HG03469 (cell line): ENCODE results near the gene ZNF519.
"Not testable (repeated sequence)": the region's sequence is repeated elsewhere in the genome, so short reads cannot be mapped to it uniquely, and the experiment has no call there.

Source experiments
- ATAC-seq: cut with Tn5 transposase; IDR thresholded peaks from one replicate; pipeline ENCODE4 v1.9.1; 2021; ENCODE audit warnings: mild to moderate bottlenecking, moderate library complexity, moderate number of reproducible peaks; ENCODE audit not compliant: unreplicated experiment

The ZNF519 gene

GRCh38 chr18:14147935-14148865, 16.0 kb upstream of the ZNF519 start:
- not testable (repeated sequence) for ATAC-seq

GRCh38 chr18:14146771-14147170, 14.5 kb upstream of the ZNF519 start:
- ATAC-seq: not testable (repeated sequence)

DNA sequence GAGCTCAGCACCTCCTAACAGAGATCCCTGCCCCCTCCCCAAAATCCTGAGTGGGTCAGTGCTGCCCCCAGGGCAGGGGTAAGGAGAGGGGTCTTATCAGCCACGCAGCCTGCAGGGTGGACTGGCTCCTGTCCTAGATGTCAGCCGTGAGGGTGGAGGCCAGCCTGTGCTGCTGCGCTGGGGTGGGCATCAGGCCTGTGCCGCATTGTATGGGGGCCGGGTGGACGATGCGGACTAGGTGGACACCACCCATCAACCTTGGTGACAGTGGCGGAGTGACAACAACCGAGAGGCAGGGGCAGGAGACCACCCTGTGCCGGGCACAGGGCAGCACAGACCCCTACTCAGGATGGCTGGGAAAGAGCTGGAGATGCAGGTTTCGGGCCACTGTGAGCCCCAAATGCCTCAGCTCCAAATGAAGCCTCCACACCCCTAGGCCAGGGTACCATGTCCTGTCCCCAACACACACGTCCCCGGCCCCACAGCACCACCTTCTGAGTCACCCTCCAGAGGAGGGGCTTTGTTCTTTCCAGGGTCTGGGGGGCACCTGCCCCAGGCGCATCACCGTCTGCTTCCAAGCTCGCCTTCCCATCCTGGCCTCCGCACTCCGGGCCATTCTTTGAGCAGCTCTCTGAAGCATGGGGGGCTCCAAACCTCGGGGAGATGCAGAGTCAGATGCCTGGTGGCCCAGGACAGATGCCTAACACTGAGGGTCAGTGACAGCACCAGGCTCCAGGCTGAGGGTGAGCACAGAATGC, 13.5 kb upstream of the ZNF519 start:
- not testable (repeated sequence) for ATAC-seq

GRCh38 chr18:14145021-14145420, 12.8 kb upstream of the ZNF519 start:
- ATAC-seq: not testable (repeated sequence)

- ATAC-seq: no peak
Observed at GRCh38 chr18:14144628-14144895, 12.3 kb upstream of the ZNF519 start.

- not testable (repeated sequence) for ATAC-seq
Observed at GRCh38 chr18:14143871-14144627, 11.8 kb upstream of the ZNF519 start.

DNA sequence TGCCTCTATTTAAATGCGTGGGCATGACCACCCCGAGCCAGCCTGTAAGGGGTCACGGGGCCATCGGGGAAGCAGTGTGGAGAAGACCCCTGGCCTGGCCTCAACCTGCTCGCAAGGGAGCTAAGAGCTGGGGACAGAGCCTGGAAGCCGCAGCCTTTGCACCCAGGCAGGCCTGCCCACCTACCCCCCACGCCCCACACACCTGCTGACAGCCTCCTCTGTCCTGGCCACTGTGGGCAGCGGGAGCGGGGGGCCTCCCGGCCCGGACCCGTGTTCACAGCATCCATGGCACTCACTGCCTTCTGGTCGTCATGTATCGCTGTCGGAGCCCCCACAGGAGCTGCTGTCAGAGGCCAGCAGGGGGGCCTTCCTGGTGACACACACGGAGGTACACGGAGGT, 11.2 kb upstream of the ZNF519 start:
- ATAC-seq: not testable (repeated sequence)

GRCh38 chr18:14142177-14142576, 9.9 kb upstream of the ZNF519 start:
- ATAC-seq: not testable (repeated sequence)

DNA sequence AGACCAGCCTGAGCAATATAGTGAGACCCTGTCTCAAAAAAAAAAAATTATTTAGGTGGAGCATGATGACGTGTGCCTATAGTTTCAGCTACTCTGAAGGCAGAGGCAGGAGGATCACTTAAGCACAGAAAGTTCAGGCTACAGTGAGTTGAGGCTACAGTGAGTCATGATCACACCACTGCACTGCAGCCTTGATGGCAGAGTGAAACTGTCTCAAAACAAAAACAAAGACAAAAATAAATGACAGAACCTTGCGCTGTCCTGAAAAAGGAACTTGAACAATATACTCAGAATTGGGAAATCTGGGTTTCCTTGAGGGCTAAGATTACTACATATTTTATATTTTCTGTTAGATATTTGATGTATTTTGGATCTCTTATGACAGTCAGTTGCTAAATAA, 7.3 kb upstream of the ZNF519 start:
- ATAC-seq: not testable (repeated sequence)

DNA sequence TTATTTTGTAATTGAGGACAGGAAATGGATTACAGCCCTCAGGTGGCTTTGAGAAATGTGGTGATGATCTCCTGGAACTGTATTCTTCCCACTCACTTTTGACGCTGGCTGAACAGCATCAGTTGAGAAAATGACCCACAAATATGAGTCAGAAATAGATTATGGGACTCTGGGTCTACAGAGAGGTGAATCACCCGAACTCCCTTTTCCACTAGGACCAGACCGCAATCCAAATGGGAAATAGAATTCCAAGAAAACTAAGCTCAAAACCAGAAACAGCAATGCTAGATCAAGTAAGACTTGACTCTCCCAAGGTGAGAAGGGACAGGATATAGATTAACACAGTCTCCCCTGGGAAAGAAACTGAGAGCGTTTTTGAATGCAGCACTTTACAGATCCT, 5.7 kb upstream of the ZNF519 start:
- ATAC-seq: not testable (repeated sequence)

GRCh38 chr18:14131696-14132270, 452 bp downstream of the ZNF519 start:
- ATAC-seq: not testable (repeated sequence)

- ATAC-seq: not testable (repeated sequence)
Observed at GRCh38 chr18:14130804-14131203, 1.4 kb downstream of the ZNF519 start.

- ATAC-seq: no peak
Observed at GRCh38 chr18:14124689-14125088, 7.5 kb downstream of the ZNF519 start.

GRCh38 chr18:14122097-14122496, 10.1 kb downstream of the ZNF519 start:
- no peak for ATAC-seq

- no peak for ATAC-seq
Observed at GRCh38 chr18:14120926-14121325, 11.3 kb downstream of the ZNF519 start.

- no peak for ATAC-seq
Observed at GRCh38 chr18:14117606-14118005, 14.6 kb downstream of the ZNF519 start.

DNA sequence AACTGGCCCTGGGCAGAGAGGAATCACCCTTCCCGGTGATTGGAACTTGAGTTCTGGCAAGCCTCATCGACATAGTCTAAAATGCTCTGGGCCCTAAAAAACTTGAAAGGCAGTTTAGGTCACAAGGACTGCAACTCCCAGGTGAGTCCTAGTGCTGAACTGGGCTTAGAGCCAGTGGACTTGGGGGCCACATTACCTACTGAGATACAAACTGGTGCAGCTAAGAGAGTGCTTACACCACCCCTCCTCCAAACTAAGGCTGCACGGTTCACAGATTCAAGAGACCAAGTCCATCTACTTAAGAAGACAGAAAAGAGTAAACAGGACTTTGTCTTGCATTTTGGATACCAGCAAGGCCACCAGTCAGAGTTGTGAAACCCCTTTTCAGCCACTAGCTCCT, 25.3 kb downstream of the ZNF519 start:
- no peak for ATAC-seq

DNA sequence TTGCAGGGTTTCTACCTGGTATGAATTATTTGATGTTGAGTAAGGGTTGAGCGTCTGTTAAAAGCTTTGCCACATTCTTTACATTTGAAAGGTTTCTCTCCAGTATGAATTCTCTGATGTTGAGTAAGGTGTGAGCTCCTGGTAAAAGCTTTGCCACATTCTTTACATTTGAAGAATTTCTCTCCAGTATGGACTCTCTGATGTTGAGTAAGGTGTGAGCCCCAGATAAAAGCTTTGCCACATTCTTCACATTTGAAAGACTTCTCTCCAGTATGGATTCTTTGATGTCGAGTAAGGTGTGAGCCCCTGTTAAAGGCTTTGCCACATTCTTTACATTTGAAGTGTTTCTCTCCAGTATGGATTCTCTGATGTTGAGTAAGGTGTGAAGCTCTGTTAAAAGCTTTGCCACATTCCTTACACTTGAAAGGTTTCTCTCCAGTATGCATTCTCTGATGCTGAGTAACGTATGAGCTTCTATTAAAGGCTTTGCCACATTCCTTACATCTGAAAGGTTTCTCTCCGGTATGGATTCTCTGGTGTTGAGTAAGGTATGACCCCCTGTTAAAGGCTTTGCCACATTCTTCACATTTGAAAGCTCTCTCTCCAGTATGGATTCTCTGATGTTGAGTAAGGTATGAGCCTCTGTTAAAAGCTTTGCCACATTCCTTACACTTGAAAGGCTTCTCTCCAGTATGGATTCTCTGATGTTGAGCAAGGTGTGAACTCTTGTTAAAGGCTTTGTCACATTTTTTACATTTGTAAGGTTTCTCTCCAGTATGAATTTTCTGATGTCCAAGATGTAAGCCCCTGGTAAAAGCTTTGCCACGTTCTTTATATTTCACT, 27.1 kb downstream of the ZNF519 start:
- ATAC-seq: no peak

- no peak for ATAC-seq
Observed at GRCh38 chr18:14104201-14104600, 28.0 kb downstream of the ZNF519 start.
